ENCODE measurements around the gene PLXNC1.

- TF ChIP-seq CTCF (conservative IDR thresholded peaks at IDR 0.05 in 1 of 2, IDR thresholded peaks at IDR 0.05 in 1 of 2; ENCODE audit: low read depth in 1 of 2, low read length in 2 of 2): no peak
- TF ChIP-seq EZH2 (IDR thresholded peaks at IDR 0.05; ENCODE audit: low read length, missing control alignments): no peak
These were observed 97.4 kb downstream of the PLXNC1 start for GRCh38 chr12:94245631-94246383.

All from fibroblast of lung (primary cell).